Progenitor cell of endocrine pancreas (in vitro differentiated cells): Measurements from ENCODE around the gene TRAF3IP1. TPM values are rescaled to one million over a fixed set of nuclear protein-coding genes. Genes with fewer than 3 reads are reported as not detected.

ENCODE experiments used
- DNase-seq: peaks from one replicate; pipeline ENCODE4 v3.0.0; 2021; ENCODE audit warnings: low spot score; ENCODE audit not compliant: unreplicated experiment
- H3K27ac Mint-ChIP-seq: 2 replicates; pipeline ENCODE4 v1.8.0; 2021; ENCODE audit warnings: mild to moderate bottlenecking, moderate library complexity, mixed read lengths
- H3K27me3 Mint-ChIP-seq: 2 replicates; pipeline ENCODE4 v1.8.0; 2021; ENCODE audit warnings: mixed read lengths
- H3K36me3 Mint-ChIP-seq: 2 replicates; pipeline ENCODE4 v1.8.0; 2022; ENCODE audit warnings: mixed read lengths; ENCODE audit not compliant: insufficient read depth
- H3K4me1 Mint-ChIP-seq: 2 replicates; pipeline ENCODE4 v1.8.0; 2021; ENCODE audit warnings: low read depth, mixed read lengths
- H3K4me3 Mint-ChIP-seq: 2 replicates; pipeline ENCODE4 v1.8.0; 2021; ENCODE audit warnings: low read depth, mild to moderate bottlenecking, moderate library complexity, mixed read lengths
- H3K9me3 Mint-ChIP-seq: 2 replicates; pipeline ENCODE4 v1.8.0; 2021; ENCODE audit warnings: low read depth, mixed read lengths
- CTCF ChIP-seq: fragments of 200-600 bp; sonication (generic); IDR thresholded peaks from one replicate; pipeline ENCODE4 v1.5.0; 2021; ENCODE audit warnings: antibody characterized with exemption, mild to moderate bottlenecking; ENCODE audit not compliant: unreplicated experiment
- total RNA-seq: library from RNA; stranded (reverse); gene quantifications from 2 replicates; pipeline ENCODE4 v1.2.1, GENCODE V29; 2021

Gene TRAF3IP1
- total RNA-seq, 1 donor from 2014 or later: 27.0 TPM

- H3K9me3 Mint-ChIP-seq: no peaks in the 10 kb centered on the region
- H3K4me1 Mint-ChIP-seq: peaks cover 29% of the 10 kb centered on the region
- TF ChIP-seq CTCF: no peak
- H3K36me3 Mint-ChIP-seq: peaks cover 11% of the 10 kb centered on the region
- H3K27me3 Mint-ChIP-seq: no peaks in the 10 kb centered on the region
- no peak for DNase-seq
- H3K4me3 Mint-ChIP-seq: no peak overlapping the region
- H3K27ac Mint-ChIP-seq: peak overlapping the region; percentile 21
These were observed 87.2 kb downstream of the TRAF3IP1 start for GRCh38 chr2:238407566-238407965.

GRCh38 chr2:238408615-238409340 lies 88.5 kb downstream of the TRAF3IP1 start:
- Mint-ChIP-seq H3K27ac (no peak overlapping the region), H3K4me1 (peaks cover 21% of the 10 kb centered on the region), H3K4me3 (no peak overlapping the region), H3K9me3 (no peaks in the 10 kb centered on the region), H3K27me3 (no peaks in the 10 kb centered on the region), H3K36me3 (peaks cover 9% of the 10 kb centered on the region)
- DNase-seq: no peak
- no peak for TF ChIP-seq CTCF

- H3K4me3 Mint-ChIP-seq: no peak overlapping the region
- peaks cover 4% of the 10 kb centered on the region for H3K36me3 Mint-ChIP-seq
- no peak for DNase-seq
- no peaks in the 10 kb centered on the region for H3K27me3 Mint-ChIP-seq
- no peak for TF ChIP-seq CTCF
- no peak overlapping the region for H3K27ac Mint-ChIP-seq
- peaks cover 13% of the 10 kb centered on the region for H3K4me1 Mint-ChIP-seq
- H3K9me3 Mint-ChIP-seq: no peaks in the 10 kb centered on the region
These were observed 89.3 kb downstream of the TRAF3IP1 start for GRCh38 chr2:238409341-238410199.

- H3K9me3 Mint-ChIP-seq: no peaks in the 10 kb centered on the region
- H3K36me3 Mint-ChIP-seq: peaks cover 2% of the 10 kb centered on the region
- no peak overlapping the region for H3K27ac Mint-ChIP-seq
- no peak for TF ChIP-seq CTCF
- H3K4me1 Mint-ChIP-seq: peaks cover 5% of the 10 kb centered on the region
- H3K27me3 Mint-ChIP-seq: no peaks in the 10 kb centered on the region
- no peak for DNase-seq
- no peak overlapping the region for H3K4me3 Mint-ChIP-seq
These were observed 91.9 kb downstream of the TRAF3IP1 start for GRCh38 chr2:238412067-238412767.

- no peaks in the 10 kb centered on the region for H3K9me3 Mint-ChIP-seq
- peaks cover 2% of the 10 kb centered on the region for H3K36me3 Mint-ChIP-seq
- H3K4me3 Mint-ChIP-seq: no peak overlapping the region
- no peaks in the 10 kb centered on the region for H3K27me3 Mint-ChIP-seq
- no peak overlapping the region for H3K27ac Mint-ChIP-seq
- no peak for DNase-seq
- TF ChIP-seq CTCF: no peak
- H3K4me1 Mint-ChIP-seq: peaks cover 2% of the 10 kb centered on the region
These were observed 93.0 kb downstream of the TRAF3IP1 start for GRCh38 chr2:238413368-238413767.
